NCI-H2196 treated with DMSO at 0.1 percent for 48 hours (cell line): ENCODE measurements around the gene GBX1.

Source experiments
- DNase-seq: peaks from one replicate; lab custom pipeline; 2025; ENCODE audit not compliant: unreplicated experiment; lab: John Stamatoyannopoulos, UW

GBX1 gene

DNA sequence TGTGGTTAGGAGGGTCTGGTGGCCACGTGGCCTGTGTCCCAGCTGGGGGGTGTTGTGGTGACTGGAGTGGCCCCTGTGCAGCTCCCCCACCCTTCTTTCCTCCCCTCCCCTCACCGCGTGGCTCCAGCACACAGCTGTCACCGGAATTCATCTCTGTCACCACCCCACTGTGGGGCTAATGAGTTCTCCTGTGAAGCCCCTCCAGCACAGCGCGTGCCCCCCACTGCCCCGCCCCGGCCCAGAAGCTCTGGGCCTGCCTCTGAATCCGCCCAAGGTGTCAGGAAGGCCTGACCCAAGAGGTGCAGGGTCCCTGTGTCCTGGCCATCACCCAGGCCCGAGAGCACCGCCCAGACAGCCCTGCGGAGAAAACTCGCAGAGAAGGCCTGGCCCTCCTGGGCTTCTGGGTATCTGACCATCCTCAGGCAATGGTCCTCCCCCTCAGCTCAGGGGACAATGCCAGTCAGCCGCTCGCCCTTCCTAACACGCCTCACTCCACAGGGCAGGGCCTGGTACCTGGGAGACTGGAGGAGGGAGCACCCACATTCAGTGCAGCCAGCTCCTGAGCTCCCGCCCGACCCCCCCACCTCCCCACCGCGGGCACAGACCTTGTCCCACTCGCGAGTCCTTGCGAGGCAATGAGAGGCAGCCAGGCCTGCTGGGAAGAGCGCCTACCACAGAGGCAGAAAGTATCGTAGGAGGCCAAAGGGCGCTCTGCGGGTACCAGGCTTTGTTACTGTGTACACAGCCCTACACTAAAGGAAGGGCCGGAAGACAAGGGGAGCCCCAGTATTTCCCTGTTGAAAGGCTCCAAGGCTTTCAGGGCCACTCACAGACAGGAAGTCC, 38.2 kb downstream of the GBX1 start:
- no peak for DNase-seq

- DNase-seq, result no peak
Measured at GRCh38 chr7:151128716-151129115, 38.8 kb downstream of the GBX1 start.

- no peak for DNase-seq
Measured at GRCh38 chr7:151128144-151128543, 39.4 kb downstream of the GBX1 start.

DNA sequence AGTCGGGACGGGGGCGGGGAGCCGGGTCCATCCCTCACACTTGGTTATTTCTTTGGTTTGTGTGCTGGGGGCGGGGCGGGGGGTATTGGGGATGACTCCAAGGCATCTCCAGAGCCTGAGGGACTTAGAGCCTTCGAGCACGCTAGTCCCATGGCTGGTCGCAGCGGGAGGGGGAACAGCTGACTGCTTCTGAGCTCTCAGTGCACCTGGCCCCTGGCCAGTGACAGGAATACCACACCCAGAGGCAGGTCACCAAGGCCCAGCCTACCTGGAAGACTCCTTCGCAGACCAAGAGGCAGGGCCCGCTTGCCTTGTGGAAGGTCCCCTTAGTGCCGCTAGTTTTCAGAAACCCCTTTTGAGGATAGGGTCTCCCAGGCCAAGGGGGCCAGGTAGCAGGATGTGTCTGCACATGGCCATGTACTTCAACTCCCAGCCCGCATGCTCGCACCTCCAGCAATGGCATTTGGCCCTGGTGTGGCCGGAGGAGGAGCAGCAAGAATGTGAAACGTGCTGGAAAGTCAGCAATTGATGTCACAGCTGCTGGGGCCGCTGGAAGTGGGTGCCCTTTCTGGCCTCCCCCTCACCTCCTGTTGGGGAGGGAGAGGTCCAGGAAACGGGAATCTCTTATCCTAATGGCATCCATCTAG, 40.9 kb downstream of the GBX1 start:
- no peak for DNase-seq

GRCh38 chr7:151125846-151126481, 41.5 kb downstream of the GBX1 start:
- DNase-seq, result no peak

DNA sequence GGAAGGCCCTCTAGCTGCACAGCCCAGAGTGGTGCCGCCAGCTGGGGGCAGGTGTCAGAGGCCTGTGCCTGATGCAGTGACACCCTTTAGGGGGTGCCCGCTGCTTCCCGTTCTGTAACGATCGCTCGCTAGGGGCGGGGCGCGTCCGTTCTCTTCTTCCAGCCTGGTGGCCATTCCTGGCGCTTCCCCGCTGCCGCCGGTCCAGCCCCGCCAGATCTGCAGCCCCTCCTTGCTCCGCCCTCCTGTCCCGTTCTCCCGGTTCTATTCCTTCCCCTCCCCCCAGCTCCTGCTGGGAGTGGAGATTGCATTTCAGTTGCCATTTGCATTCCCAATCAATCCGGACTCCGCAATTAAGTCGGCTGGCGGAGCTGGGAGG, 42.0 kb downstream of the GBX1 start:
- no peak for DNase-seq

- no peak for DNase-seq
Measured at GRCh38 chr7:151124899-151125399, 42.5 kb downstream of the GBX1 start.

DNA sequence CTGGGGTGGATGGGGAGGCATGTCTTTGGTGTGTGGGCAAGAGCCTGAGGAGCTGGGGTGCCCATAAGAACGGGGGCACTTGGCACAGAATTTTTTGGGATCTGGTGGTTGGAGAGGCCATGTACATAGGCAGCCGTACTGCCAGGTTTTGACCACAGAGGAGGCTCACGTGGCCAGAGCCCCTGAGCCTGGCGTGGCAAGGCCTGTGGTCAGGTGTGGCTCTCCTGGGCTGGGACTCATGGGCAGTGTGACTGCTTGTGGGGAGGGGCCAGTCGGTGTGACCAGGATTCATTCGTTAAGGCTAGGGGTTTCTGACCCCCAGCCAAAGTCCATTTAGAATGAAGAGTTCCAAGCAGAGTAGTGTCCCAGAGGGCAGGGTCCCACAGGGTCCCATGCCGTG, 43.0 kb downstream of the GBX1 start:
- no peak for DNase-seq

- peak; percentile 35 for DNase-seq
Measured at GRCh38 chr7:151123822-151124464, 43.6 kb downstream of the GBX1 start.

DNA sequence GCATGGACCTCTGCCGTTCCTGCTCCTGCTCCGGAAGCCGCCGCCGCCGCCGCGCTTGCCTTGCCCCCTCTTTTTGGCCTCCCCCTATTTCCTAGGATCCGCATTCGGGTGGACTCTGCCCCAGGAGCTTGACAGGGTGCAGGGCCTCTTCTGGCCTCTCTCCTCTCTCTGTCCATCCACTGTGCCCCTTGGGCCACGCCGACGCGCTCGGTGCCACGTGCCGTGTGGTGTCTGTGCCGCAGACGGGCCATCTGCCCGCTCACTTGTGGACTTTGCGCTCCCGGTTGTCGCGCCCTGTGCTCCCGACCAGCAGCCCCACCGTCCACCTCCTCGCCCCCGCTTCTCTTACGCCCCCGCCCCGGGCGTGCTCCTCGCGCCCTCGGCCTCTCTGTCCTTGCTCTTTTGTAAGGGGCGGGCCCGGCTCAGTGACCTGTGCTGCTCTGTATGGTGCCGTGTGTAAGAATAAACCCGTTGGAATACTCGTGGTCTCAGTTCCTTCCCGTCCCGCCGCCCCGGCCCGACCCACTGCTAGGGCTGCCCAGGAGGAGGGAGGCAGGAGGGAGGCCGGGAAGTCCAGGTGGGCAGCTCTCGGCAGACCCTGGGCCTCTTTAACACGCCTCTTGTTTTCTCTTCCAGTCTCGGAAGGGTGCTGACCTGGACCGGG, 44.2 kb downstream of the GBX1 start:
- DNase-seq, result no peak

GRCh38 chr7:151122796-151123157, 44.7 kb downstream of the GBX1 start:
- no peak for DNase-seq

DNA sequence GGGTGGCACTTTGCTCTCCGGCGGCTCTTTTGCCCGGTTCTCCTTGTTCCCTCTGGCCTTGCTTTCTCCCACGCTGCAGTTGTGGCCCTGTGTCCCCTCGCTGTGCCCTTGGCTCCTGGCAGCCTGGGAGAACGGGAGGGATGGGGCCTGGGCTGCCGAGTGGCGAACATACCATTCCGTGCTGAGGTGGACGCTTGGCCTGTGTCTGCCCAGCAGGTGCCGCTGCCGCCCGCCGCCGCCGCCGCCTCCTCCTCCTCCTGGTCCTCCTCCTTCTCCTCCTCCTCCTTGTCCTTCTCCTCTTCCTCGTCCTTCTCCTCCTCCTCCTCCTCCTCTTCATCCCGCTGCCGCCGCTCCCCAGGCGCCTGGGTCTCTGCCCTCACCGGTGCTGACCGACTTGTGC, 45.2 kb downstream of the GBX1 start:
- no peak for DNase-seq

DNA sequence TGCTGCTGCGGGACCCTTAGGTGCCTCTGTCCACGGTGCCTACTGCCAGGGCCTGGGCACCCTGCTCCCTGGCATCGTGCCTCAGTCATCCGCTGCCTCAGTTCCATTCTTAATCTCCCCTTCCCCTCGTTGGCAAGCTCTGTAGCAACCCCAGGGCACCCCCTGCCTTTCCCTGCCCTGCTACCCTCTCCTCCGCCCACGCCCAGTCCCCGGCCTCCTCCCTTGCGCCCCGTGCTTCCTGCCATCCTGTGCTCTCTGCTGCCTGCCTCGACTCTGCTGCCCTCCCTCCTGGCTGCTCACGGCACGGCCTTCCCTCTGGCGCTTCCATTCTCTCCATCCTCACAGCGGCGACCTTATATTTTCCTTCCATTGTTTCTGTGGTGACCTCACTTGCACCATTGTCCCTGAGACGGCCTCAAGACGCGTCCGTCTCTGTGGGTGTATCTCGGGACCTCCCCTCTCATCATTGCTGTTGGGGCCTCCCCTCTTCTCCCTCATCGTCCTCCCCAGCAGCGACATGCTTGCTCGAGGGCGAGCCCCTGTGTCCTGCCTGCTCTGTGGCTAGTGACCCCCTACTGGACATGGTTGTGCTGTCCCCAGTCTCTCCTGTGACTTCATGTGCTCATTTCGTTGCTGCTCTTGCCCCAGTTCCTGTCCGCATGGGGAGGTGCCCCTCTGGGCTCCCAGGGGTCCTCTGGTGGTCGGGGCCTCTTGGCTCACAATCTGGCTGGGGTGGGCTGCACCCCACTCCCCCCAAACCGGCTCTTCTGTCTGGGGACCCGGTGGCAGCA, 45.9 kb downstream of the GBX1 start:
- DNase-seq, result no peak

- no peak for DNase-seq
Measured at GRCh38 chr7:151120896-151121295, 46.6 kb downstream of the GBX1 start.

DNA sequence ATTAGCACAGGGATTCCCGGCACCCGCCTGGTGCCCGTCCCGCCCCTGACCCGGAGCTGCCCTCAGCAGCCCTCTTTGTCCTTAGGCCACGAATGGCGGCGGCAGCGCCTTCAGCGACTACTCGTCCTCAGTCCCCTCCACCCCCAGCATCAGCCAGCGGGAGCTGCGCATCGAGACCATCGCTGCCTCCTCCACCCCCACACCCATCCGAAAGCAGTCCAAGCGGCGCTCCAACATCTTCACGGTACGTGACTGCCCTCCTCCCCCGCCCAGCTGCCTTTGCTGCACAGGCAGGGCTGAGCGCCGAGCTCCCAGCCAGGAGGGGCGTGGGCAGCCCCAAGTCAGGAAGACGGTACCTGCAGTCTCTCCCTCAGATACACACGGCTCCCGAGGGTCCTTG, 47.6 kb downstream of the GBX1 start:
- no peak for DNase-seq

DNA sequence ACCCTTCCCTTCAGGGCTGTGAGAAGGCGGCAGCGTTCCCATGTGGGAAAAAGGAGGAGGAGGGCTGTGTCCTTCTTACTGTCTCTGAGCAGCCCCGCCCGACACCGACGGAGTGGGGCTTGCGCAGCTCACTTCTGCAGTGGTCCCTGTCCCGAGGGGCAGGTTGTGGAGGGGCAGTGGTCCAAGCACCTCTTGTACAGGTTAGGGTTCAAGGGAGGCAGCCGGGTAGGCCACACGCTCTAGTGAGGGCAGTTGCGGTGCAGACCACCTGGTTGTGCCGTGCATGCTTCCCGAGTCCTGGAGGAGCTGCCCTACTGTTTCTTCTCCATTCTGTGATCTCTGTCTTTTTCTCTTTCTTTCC, 48.5 kb downstream of the GBX1 start:
- DNase-seq, result no peak

- DNase-seq, result no peak
Measured at GRCh38 chr7:151118108-151119054, 49.1 kb downstream of the GBX1 start.

DNA sequence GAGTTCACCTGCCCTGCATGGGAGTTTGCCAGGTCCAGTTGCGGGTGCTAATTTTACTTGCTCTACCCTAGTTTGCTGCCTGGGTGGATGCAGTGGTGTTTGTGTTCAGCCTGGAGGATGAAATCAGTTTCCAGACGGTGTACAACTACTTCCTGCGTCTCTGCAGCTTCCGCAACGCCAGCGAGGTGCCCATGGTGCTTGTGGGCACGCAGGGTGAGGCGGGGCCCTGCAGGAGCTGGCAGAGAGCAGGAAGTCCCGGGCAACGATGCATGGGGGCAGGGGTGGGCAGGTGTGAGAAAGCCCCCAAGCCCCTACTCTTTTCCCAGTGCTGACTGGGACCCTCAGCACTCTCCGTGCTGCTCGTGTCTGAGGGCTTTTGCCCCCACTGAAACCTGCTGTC, 49.9 kb downstream of the GBX1 start:
- DNase-seq, result no peak
